Measurements from ENCODE around the gene VEGFA.

Gene VEGFA

GRCh38 chr6:43826730-43827129, 56.7 kb downstream of the VEGFA start:
- peak; percentile 70 for DNase-seq

- no peak for DNase-seq
These were observed 57.9 kb downstream of the VEGFA start for GRCh38 chr6:43827898-43828297.

GRCh38 chr6:43828711-43829110, 58.7 kb downstream of the VEGFA start:
- DNase-seq = no peak

GRCh38 chr6:43829470-43829869, 59.5 kb downstream of the VEGFA start:
- no peak for DNase-seq

DNA sequence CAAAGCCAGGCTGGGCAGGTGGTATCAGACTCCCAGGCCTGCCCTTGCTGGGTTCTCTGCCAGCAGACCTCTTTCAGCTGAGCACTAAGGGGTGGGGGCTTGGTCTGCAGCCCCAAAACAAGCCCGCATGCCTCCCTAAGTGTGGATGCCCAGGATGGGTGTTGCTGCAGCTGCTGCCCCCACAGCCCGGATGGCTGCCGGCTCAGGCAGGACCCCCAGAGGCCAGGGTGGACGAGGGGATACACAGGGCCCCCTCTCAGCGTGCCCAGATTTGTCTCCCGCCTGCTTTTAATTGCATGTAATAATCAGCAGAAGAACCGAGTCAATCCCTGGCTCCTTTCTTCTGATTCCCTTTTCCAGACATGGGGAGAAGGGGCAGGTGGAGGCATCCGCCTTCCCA, 60.8 kb downstream of the VEGFA start:
- no peak for DNase-seq

DNA sequence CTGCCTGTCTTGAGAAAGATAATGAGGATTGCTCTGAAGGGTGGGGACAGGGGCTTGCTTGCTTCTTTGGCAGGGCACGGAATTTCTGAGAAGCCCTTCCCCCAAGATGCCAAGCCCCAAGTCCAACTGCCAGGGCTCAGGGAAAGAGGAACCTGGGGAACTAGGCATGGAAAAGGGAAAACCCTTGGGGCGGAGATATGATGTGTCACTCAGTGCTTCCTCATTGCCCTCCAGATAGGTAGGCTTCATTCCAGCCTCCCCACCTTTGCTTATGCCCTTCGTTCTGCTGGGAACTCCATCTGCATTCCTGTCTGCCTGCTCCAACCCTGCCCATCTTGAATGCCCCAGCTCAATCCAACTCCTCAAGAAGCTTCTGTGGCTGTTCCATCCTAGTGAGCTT, 61.2 kb downstream of the VEGFA start:
- DNase-seq = no peak

- DNase-seq = peak; percentile 93
These were observed 63.4 kb downstream of the VEGFA start for GRCh38 chr6:43833223-43833995.

GRCh38 chr6:43833996-43834390, 64.0 kb downstream of the VEGFA start:
- DNase-seq = no peak

- DNase-seq = no peak
These were observed 64.6 kb downstream of the VEGFA start for GRCh38 chr6:43834528-43835155.

GRCh38 chr6:43835872-43836419, 65.9 kb downstream of the VEGFA start:
- no peak for DNase-seq
